ENCODE measurements around the gene BTG2. TPM values are rescaled to one million over a fixed set of nuclear protein-coding genes. Genes with fewer than 3 reads are reported as not detected.

BTG2 gene
- total RNA-seq, 1 donor, result 14.5 TPM

GRCh38 chr1:203281033-203281432 is 24.3 kb upstream of the BTG2 start:
- Histone ChIP-seq H3K4me1 (ENCODE audit: insufficient read depth, low read length) (peaks cover 12% of the 10 kb centered on the region), H2AFZ (ENCODE audit: low read length) (no peak overlapping the region), H3K4me2 (ENCODE audit: insufficient read depth, low read length) (no peak overlapping the region), H4K20me1 (ENCODE audit: insufficient read depth, low read length) (no peaks in the 10 kb centered on the region), H3K4me3 (ENCODE audit: insufficient read depth, low read length) (no peak overlapping the region), H3K27ac (ENCODE audit: low read depth, low read length) (no peak overlapping the region), H3K9me3 (ENCODE audit: low read depth, low read length) (no peaks in the 10 kb centered on the region), H3K79me2 (ENCODE audit: insufficient read depth, low read length) (no peaks in the 10 kb centered on the region), H3K36me3 (ENCODE audit: insufficient read depth, low read length) (no peaks in the 10 kb centered on the region), H3K27me3 (ENCODE audit: insufficient read depth, low read length) (peaks cover 22% of the 10 kb centered on the region)
- TF ChIP-seq CTCF (IDR thresholded peaks at IDR 0.05; ENCODE audit: extremely low read depth, low read depth, low read length), result peak; percentile 14
- DNase-seq (ENCODE audit: insufficient read length, low spot score, missing footprints), result no peak

GRCh38 chr1:203281851-203282661 is 23.3 kb upstream of the BTG2 start:
- DNase-seq (ENCODE audit: insufficient read length, low spot score, missing footprints), result no peak
- H3K9me3 ChIP-seq (ENCODE audit: low read depth, low read length), result no peaks in the 10 kb centered on the region
- H4K20me1 ChIP-seq (ENCODE audit: insufficient read depth, low read length), result no peaks in the 10 kb centered on the region
- H2AFZ ChIP-seq (ENCODE audit: low read length), result no peak overlapping the region
- no peaks in the 10 kb centered on the region for H3K36me3 ChIP-seq (ENCODE audit: insufficient read depth, low read length)
- peaks cover 12% of the 10 kb centered on the region for H3K4me1 ChIP-seq (ENCODE audit: insufficient read depth, low read length)
- H3K4me2 ChIP-seq (ENCODE audit: insufficient read depth, low read length), result no peak overlapping the region
- no peak overlapping the region for H3K27ac ChIP-seq (ENCODE audit: low read depth, low read length)
- H3K4me3 ChIP-seq (ENCODE audit: insufficient read depth, low read length), result no peak overlapping the region
- H3K79me2 ChIP-seq (ENCODE audit: insufficient read depth, low read length), result no peaks in the 10 kb centered on the region
- H3K27me3 ChIP-seq (ENCODE audit: insufficient read depth, low read length), result peaks cover 29% of the 10 kb centered on the region
- TF ChIP-seq CTCF (IDR thresholded peaks at IDR 0.05; ENCODE audit: extremely low read depth, low read depth, low read length), result no peak

- Histone ChIP-seq H3K4me3 (ENCODE audit: insufficient read depth, low read length) (no peak overlapping the region), H2AFZ (ENCODE audit: low read length) (no peak overlapping the region), H3K27me3 (ENCODE audit: insufficient read depth, low read length) (peaks cover 29% of the 10 kb centered on the region), H3K4me2 (ENCODE audit: insufficient read depth, low read length) (no peak overlapping the region), H3K79me2 (ENCODE audit: insufficient read depth, low read length) (no peaks in the 10 kb centered on the region), H3K4me1 (ENCODE audit: insufficient read depth, low read length) (peaks cover 11% of the 10 kb centered on the region), H3K36me3 (ENCODE audit: insufficient read depth, low read length) (no peaks in the 10 kb centered on the region), H3K27ac (ENCODE audit: low read depth, low read length) (no peak overlapping the region), H3K9me3 (ENCODE audit: low read depth, low read length) (no peaks in the 10 kb centered on the region), H4K20me1 (ENCODE audit: insufficient read depth, low read length) (no peaks in the 10 kb centered on the region)
- no peak for TF ChIP-seq CTCF (IDR thresholded peaks at IDR 0.05; ENCODE audit: extremely low read depth, low read depth, low read length)
- no peak for DNase-seq (ENCODE audit: insufficient read length, low spot score, missing footprints)
Observed at GRCh38 chr1:203282720-203283542, 22.4 kb upstream of the BTG2 start.

GRCh38 chr1:203283597-203283996 is 21.7 kb upstream of the BTG2 start:
- Histone ChIP-seq H4K20me1 (ENCODE audit: insufficient read depth, low read length) (no peaks in the 10 kb centered on the region), H3K4me1 (ENCODE audit: insufficient read depth, low read length) (peaks cover 5% of the 10 kb centered on the region), H3K9me3 (ENCODE audit: low read depth, low read length) (no peaks in the 10 kb centered on the region), H3K4me3 (ENCODE audit: insufficient read depth, low read length) (no peak overlapping the region), H3K27me3 (ENCODE audit: insufficient read depth, low read length) (peaks cover 29% of the 10 kb centered on the region), H3K4me2 (ENCODE audit: insufficient read depth, low read length) (no peak overlapping the region), H3K79me2 (ENCODE audit: insufficient read depth, low read length) (no peaks in the 10 kb centered on the region), H3K36me3 (ENCODE audit: insufficient read depth, low read length) (no peaks in the 10 kb centered on the region), H2AFZ (ENCODE audit: low read length) (no peak overlapping the region), H3K27ac (ENCODE audit: low read depth, low read length) (no peak overlapping the region)
- TF ChIP-seq CTCF (IDR thresholded peaks at IDR 0.05; ENCODE audit: extremely low read depth, low read depth, low read length), result no peak
- no peak for DNase-seq (ENCODE audit: insufficient read length, low spot score, missing footprints)

Measured in osteoblast (primary cell).